Endothelial cell of umbilical vein (primary cell): ENCODE results near the gene GKN2. TPM values are rescaled to one million over a fixed set of nuclear protein-coding genes. Genes with fewer than 3 reads are reported as not detected.

ENCODE experiments used
- BruUV-seq: library from RNA; stranded (reverse); fragments of 400-500 nt; replicated peaks from 2 replicates; lab custom pipeline; 2021; lab: Mats Ljungman, UMichigan
- CTCF ChIA-PET: fragments of 300-600, 350-600 bp; sonication (Branson Sonifier 250); formaldehyde crosslinking; loops from one replicate; lab custom pipeline; 2021; ENCODE audit warnings: antibody characterized with exemption, inconsistent platforms; lab: Charles Lee
- POLR2A ChIA-PET: fragments of 300-600, 350-600 bp; sonication (Branson Sonifier 250); formaldehyde crosslinking; loops from one replicate; lab custom pipeline; 2021; ENCODE audit warnings: antibody characterized with exemption, inconsistent platforms; lab: Charles Lee
- DNase-seq: peaks from one replicate; pipeline ENCODE4 v3.0.0-alpha.2; 2011; ENCODE audit warnings: low read depth, low spot score
- FAIRE-seq: peaks from 2 replicates; lab custom pipeline; 2011; peaks lifted over from hg19 to GRCh38; lab: Jason Lieb, UNC
- H2AFZ ChIP-seq: 2 replicates; pipeline ENCODE4 v1.6.0; 2012; ENCODE audit warnings: low read depth, low read length, control low read depth, inconsistent platforms
- H3K27ac ChIP-seq: 2 replicates; pipeline ENCODE4 v1.5.1; 2011; ENCODE audit warnings: low read depth, mild to moderate bottlenecking, control low read depth, low read length, moderate library complexity; ENCODE audit not compliant: insufficient read depth
- H3K27me3 ChIP-seq, 2 experiments: 2 replicates each; pipeline versions ENCODE4 v1.6.0 to v1.6.1; 2011; ENCODE audit warnings: low read length in 2 of 2, mixed read lengths in 1 of 2; ENCODE audit not compliant: control insufficient read depth in 2 of 2, insufficient read depth in 2 of 2
- H3K36me3 ChIP-seq, 2 experiments: 2 replicates in 1 of 2; 3 replicates in 1 of 2; pipeline ENCODE4 v1.5.1; 2011; ENCODE audit warnings: low read length in 2 of 2, mild to moderate bottlenecking in 1 of 2, moderate library complexity in 1 of 2; ENCODE audit not compliant: control insufficient read depth in 2 of 2, insufficient read depth in 2 of 2; ENCODE audit errors: extremely low read depth in 1 of 2
- H3K4me1 ChIP-seq: 3 replicates; pipeline ENCODE4 v1.5.1; 2011; ENCODE audit warnings: mild to moderate bottlenecking, low read length; ENCODE audit not compliant: control insufficient read depth, insufficient read depth; ENCODE audit errors: extremely low read depth
- H3K4me2 ChIP-seq: 2 replicates; pipeline ENCODE4 v1.6.1; 2011; ENCODE audit warnings: low read length, control low read depth, mixed read lengths; ENCODE audit not compliant: insufficient read depth
- H3K4me3 ChIP-seq, 3 experiments: fragments of 200-600 bp in 1 of 3; sonication (generic), shearing (Covaris generic) in 1 of 3; replicated peaks in 1 of 3; 2 replicates each; pipeline ENCODE4 v1.5.1; 2011 to 2016; ENCODE audit warnings: control low read depth in 3 of 3, low read length in 3 of 3, mild to moderate bottlenecking in 2 of 3, inconsistent platforms in 1 of 3, low read depth in 1 of 3, moderate library complexity in 1 of 3; ENCODE audit not compliant: insufficient read depth in 1 of 3
- H3K79me2 ChIP-seq: 2 replicates; pipeline ENCODE4 v1.6.0; 2012; ENCODE audit warnings: low read length, inconsistent platforms; ENCODE audit not compliant: control insufficient read depth, insufficient read depth
- H3K9ac ChIP-seq: replicated peaks from 2 replicates; pipeline ENCODE3; 2011; ENCODE audit warnings: low read length, control low read depth; ENCODE audit not compliant: insufficient read depth; ENCODE audit errors: extremely low read depth
- H3K9me1 ChIP-seq: replicated peaks from 3 replicates; pipeline ENCODE4 v1.6.0; 2011; ENCODE audit warnings: mild to moderate bottlenecking, low read length; ENCODE audit not compliant: control insufficient read depth, insufficient read depth; ENCODE audit errors: extremely low read depth
- H3K9me3 ChIP-seq: replicated peaks from 2 replicates; pipeline ENCODE4 v1.5.1; 2012; ENCODE audit warnings: low read length, inconsistent platforms; ENCODE audit not compliant: control insufficient read depth, insufficient read depth
- H4K20me1 ChIP-seq: replicated peaks from 2 replicates; pipeline ENCODE3; 2011; ENCODE audit warnings: mild to moderate bottlenecking, low read length; ENCODE audit not compliant: control insufficient read depth, insufficient read depth; ENCODE audit errors: extremely low read depth
- CTCF ChIP-seq, 2 donors: IDR thresholded peaks; 1 replicate in 1 of 2; 2 replicates in 1 of 2; pipeline ENCODE4 v1.5.1; 2011; ENCODE audit warnings: low read length in 2 of 2, mild to moderate bottlenecking in 2 of 2, moderate library complexity in 2 of 2, control low read depth in 1 of 2, inconsistent platforms in 1 of 2, low read depth in 1 of 2; ENCODE audit not compliant: insufficient read depth in 1 of 2; ENCODE audit errors: extremely low read depth in 1 of 2
- EZH2 ChIP-seq: IDR thresholded peaks from 2 replicates; pipeline ENCODE4 v1.6.1; 2012; ENCODE audit warnings: borderline replicate concordance, low read depth, mild to moderate bottlenecking, moderate library complexity, low read length, inconsistent platforms; ENCODE audit not compliant: severe bottlenecking
- FOS ChIP-seq: IDR thresholded peaks from 2 replicates; pipeline ENCODE4 v1.6.1; 2011; ENCODE audit warnings: mild to moderate bottlenecking, low read length, moderate library complexity, borderline replicate concordance; ENCODE audit not compliant: insufficient read depth
- GATA2 ChIP-seq: IDR thresholded peaks from 2 replicates; pipeline ENCODE4 v1.7.0; 2011; ENCODE audit warnings: low read depth, mild to moderate bottlenecking, moderate library complexity, mixed read lengths, low read length; ENCODE audit not compliant: insufficient read length, insufficient read depth
- JUN ChIP-seq: IDR thresholded peaks from 2 replicates; pipeline ENCODE4 v1.6.1; 2011; ENCODE audit warnings: borderline replicate concordance, low read depth; ENCODE audit not compliant: insufficient read length, insufficient read depth
- MAX ChIP-seq: IDR thresholded peaks from 2 replicates; pipeline ENCODE4 v1.6.1; 2011; ENCODE audit not compliant: insufficient read depth, insufficient read length
- MYC ChIP-seq: IDR thresholded peaks from one replicate; pipeline ENCODE4 v1.6.1; 2011; ENCODE audit warnings: mild to moderate bottlenecking, low read depth, low read length
- POLR2A ChIP-seq: IDR thresholded peaks from 2 replicates; pipeline ENCODE4 v1.6.1; 2012; ENCODE audit warnings: low read depth, mild to moderate bottlenecking, control low read depth, low read length
- POLR2AphosphoS5 ChIP-seq: IDR thresholded peaks from 2 replicates; pipeline ENCODE4 v1.6.1; 2012; ENCODE audit warnings: low read depth, mild to moderate bottlenecking, control low read depth, low read length, moderate library complexity; ENCODE audit not compliant: insufficient read depth
- dilution Hi-C: fragments of 300-500 bp; cut with MboI; formaldehyde crosslinking; loops from one replicate; pipeline ENCODE4 v1.15.0; 2019; ENCODE audit warnings: low sequenced_read_pairs; ENCODE audit not compliant: extremely low pct_ligation_motif_present
- intact Hi-C: fragments of 100-400 bp; cut with micrococcal nuclease; formaldehyde crosslinking; loops from one replicate; pipeline ENCODE4 v1.10.0; 2022
- polyA plus RNA-seq, 4 experiments: library from polyadenylated mRNA; depleted of rRNA in 3 of 4; stranded (reverse) in 3 of 4; unstranded in 1 of 4; fragments of >200 nt; gene quantifications; 2 replicates each; pipeline versions ENCODE4 v1.2.1 to v1.2.3, GENCODE V29; 2011 to 2012; ENCODE audit warnings: missing spikeins in 1 of 4
- total RNA-seq: library from RNA; stranded (reverse); gene quantifications from 2 replicates; pipeline ENCODE4 v1.2.3, GENCODE V29; 2021

The GKN2 gene
- total and polyA plus RNA-seq, 2 donors (not counting 3 experiments of a cell fraction or from before 2014, with no cell fraction given): not detected

GRCh38 chr2:68913359-68913758 is 39.3 kb downstream of the GKN2 start:
- Histone ChIP-seq H3K9me1 (no peaks in the 10 kb centered on the region), H3K9ac (no peak overlapping the region), H2AFZ (no peak overlapping the region), H3K79me2 (no peaks in the 10 kb centered on the region), H3K27me3 (peaks cover 4 to 12% of the 10 kb centered on the region in 2 experiments), H4K20me1 (no peaks in the 10 kb centered on the region), H3K4me2 (no peak overlapping the region), H3K4me1 (peaks cover 13% of the 10 kb centered on the region), H3K36me3 (no peaks in the 10 kb centered on the region), H3K9me3 (no peaks in the 10 kb centered on the region), H3K27ac (no peak overlapping the region), H3K4me3 (no peak overlapping the region)
- BruUV-seq: no TSS peak
- no peak for DNase-seq
- no peak for FAIRE-seq
- no peak for TF ChIP-seq CTCF (IDR thresholded peaks at IDR 0.05; ENCODE audit: extremely low read depth in 1 of 2, insufficient read depth in 1 of 2, low read depth in 1 of 2, low read length in 2 of 2)
- no peak for TF ChIP-seq FOS
- TF ChIP-seq MAX: no peak
- TF ChIP-seq MYC: no peak
- TF ChIP-seq POLR2A: no peak
- no peak for TF ChIP-seq POLR2AphosphoS5
- no peak for TF ChIP-seq EZH2
- TF ChIP-seq GATA2: no peak
- no peak for TF ChIP-seq JUN
- POLR2A ChIA-PET: no interaction called here
- dilution Hi-C loops: no loop called here
- intact Hi-C loops: no loop called here
- CTCF ChIA-PET: interaction anchor here (1.1 to 3.6 kb wide), 5 partner anchors 12 to 450 kb away, joined by 3 to 28 read pairs (median 13); no protein-coding TSS in a partner anchor
